ENCODE data around the gene SNRNP25. TPM values are rescaled to one million over a fixed set of nuclear protein-coding genes. Genes with fewer than 3 reads are reported as not detected.

Gene SNRNP25
- total RNA-seq, 1 donor from 2014 or later = 28.6 TPM

DNA sequence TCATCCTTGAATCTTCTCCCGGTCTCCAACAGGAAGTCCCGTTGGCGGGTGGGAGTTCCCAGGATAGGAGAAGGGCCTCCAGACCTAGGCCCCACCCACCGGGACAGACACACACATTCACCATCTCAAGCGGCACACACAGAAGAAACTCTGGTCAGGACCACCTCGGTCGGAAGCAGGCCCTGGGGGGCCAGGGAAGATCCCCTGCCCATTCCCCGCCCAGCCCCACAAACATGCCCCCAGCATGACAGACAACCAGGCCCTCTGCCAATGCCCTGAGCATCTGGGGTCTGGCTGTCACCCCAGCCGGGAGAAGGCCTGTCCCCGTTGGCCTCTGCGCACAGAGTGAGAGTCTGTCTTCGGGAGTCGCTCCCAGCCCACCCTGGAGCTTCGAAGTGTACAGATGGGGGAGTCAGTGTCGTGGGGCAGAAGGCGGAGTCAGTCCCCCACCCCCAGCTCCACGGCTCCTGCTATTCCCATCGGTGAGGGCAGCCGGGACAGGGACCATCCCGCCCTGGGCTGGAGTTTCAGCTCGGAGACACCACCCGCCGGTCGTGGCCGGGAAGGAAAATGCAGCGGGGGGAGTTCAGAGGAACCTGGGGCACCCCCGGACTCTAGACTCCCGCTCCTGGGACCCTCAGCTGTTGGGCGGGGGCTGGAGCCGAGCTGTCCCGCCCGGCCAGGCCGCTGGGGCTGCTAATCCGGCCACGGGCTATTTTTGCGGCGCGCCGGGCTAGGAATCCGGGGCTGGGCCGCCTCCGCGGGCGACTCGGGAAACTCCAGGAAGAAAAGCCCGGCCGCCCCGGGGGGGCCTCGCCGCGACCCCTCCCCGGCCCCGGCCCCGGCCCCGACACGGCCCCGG, 18.1 kb downstream of the SNRNP25 start:
- H3K4me1 Mint-ChIP-seq (ENCODE audit: unreplicated experiment) = peaks cover 78% of the 10 kb centered on the region
- peak overlapping the region; percentile 82 for H3K4me3 Mint-ChIP-seq (ENCODE audit: unreplicated experiment)
- H3K36me3 Mint-ChIP-seq (ENCODE audit: unreplicated experiment) = no peaks in the 10 kb centered on the region
- peak overlapping the region; percentile 90 for H3K27ac Mint-ChIP-seq (ENCODE audit: unreplicated experiment)
- H3K27me3 Mint-ChIP-seq (ENCODE audit: unreplicated experiment) = no peaks in the 10 kb centered on the region
- no peak for TF ChIP-seq CTCF (IDR thresholded peaks at IDR 0.05)
- no peaks in the 10 kb centered on the region for H3K9me3 Mint-ChIP-seq (ENCODE audit: unreplicated experiment)
- DNase-seq (ENCODE audit: extremely low spot score, unreplicated experiment) = no peak

DNA sequence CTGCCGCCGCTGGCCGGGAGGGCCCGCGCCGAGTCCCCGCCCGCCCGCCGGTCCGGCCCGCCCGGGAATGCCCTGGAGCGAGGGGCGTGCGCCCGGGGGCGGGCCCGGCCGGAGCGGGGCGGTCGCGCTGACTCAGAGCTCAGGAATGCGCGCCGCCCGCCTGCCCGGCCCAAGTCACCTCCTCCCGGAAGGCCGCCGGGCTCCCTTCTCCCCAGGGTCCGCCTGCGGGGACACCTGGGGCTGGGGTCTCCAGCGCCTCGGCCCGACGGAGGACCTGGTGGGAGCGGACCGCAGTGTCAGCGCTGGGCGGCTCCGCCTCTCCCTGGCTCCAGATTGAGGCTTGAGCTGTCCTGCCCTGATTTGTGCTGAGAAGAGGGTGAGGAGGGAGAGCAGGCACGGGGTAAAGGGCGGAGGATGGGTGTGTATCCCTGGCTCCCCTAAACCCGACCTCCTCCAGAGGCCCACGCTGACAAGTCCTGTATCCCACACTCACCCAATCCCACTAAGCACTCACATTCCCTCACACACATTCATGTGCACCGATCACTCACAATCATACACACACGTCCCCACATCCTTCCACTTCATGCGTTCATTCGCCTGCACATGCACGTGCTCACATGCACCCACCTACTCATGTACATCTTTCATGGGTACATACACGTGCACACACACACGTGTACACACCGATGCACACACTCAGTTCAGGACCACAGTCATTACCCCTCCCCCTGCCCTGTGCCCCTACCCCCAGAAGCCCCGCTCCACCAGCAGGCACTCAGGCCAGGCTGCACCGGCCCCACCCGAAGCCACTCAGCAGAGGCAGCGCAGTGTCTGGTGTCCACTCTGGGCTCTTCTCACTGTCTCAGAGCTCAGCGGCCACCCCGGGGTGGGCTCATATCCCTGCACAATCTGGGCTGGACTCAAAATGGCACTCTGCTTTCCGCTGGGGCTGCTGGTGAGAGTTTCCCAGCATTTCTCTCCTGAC, 19.2 kb downstream of the SNRNP25 start, which contains the start of gene RHBDF1:
Gene RHBDF1, minus strand, starts transcription at position 71 of the 988 bp plus-strand sequence. CDS start 7,616 bp downstream, outside the sequence.
- Mint-ChIP-seq H3K27ac (ENCODE audit: unreplicated experiment) (peak within 1 kb of the TSS; percentile 90), H3K36me3 (ENCODE audit: unreplicated experiment) (no peaks in the 10 kb centered on the region), H3K4me3 (ENCODE audit: unreplicated experiment) (peak within 1 kb of the TSS; percentile 82), H3K9me3 (ENCODE audit: unreplicated experiment) (no peaks in the 10 kb centered on the region), H3K4me1 (ENCODE audit: unreplicated experiment) (peaks cover 78% of the 10 kb centered on the region), H3K27me3 (ENCODE audit: unreplicated experiment) (no peaks in the 10 kb centered on the region)
- no peak for TF ChIP-seq CTCF (IDR thresholded peaks at IDR 0.05)
- no peak for DNase-seq (ENCODE audit: extremely low spot score, unreplicated experiment)

GRCh38 chr16:74051-74746, 20.6 kb downstream of the SNRNP25 start:
- peak overlapping the region; percentile 12 for H3K4me3 Mint-ChIP-seq (ENCODE audit: unreplicated experiment)
- no peaks in the 10 kb centered on the region for H3K36me3 Mint-ChIP-seq (ENCODE audit: unreplicated experiment)
- peak overlapping the region; percentile 95 for H3K27ac Mint-ChIP-seq (ENCODE audit: unreplicated experiment)
- DNase-seq (ENCODE audit: extremely low spot score, unreplicated experiment) = no peak
- peaks cover 72% of the 10 kb centered on the region for H3K4me1 Mint-ChIP-seq (ENCODE audit: unreplicated experiment)
- TF ChIP-seq CTCF (IDR thresholded peaks at IDR 0.05) = no peak
- no peaks in the 10 kb centered on the region for H3K9me3 Mint-ChIP-seq (ENCODE audit: unreplicated experiment)
- H3K27me3 Mint-ChIP-seq (ENCODE audit: unreplicated experiment) = no peaks in the 10 kb centered on the region

GRCh38 chr16:74747-75334, 21.2 kb downstream of the SNRNP25 start:
- Mint-ChIP-seq H3K4me3 (ENCODE audit: unreplicated experiment) (peak overlapping the region; percentile 7), H3K9me3 (ENCODE audit: unreplicated experiment) (no peaks in the 10 kb centered on the region), H3K36me3 (ENCODE audit: unreplicated experiment) (peaks cover 1% of the 10 kb centered on the region), H3K27ac (ENCODE audit: unreplicated experiment) (peak overlapping the region; percentile 95), H3K4me1 (ENCODE audit: unreplicated experiment) (peaks cover 72% of the 10 kb centered on the region), H3K27me3 (ENCODE audit: unreplicated experiment) (no peaks in the 10 kb centered on the region)
- DNase-seq (ENCODE audit: extremely low spot score, unreplicated experiment) = no peak
- no peak for TF ChIP-seq CTCF (IDR thresholded peaks at IDR 0.05)

All from osteocyte (in vitro differentiated cells).